K562 (cell line): ENCODE measurements around the gene RGPD8. TPM values are rescaled to one million over a fixed set of nuclear protein-coding genes. Genes with fewer than 3 reads are reported as not detected.

Experiments
- CBFB ChIP-seq: sonication (generic); formaldehyde crosslinking; IDR thresholded peaks from 2 replicates; pipeline ENCODE4 v1.4.0; 2020; ENCODE audit warnings: mild to moderate bottlenecking, missing genetic modification reagents
- DNMT1 ChIP-seq: fragments of 450-650 bp; IDR thresholded peaks from 2 replicates; pipeline ENCODE4 v1.6.1; 2016; ENCODE audit warnings: antibody characterized with exemption, mild to moderate bottlenecking
- E2F6 ChIP-seq, 2 experiments: IDR thresholded peaks; 2 replicates each; pipeline ENCODE4 v1.6.1; 2011; ENCODE audit warnings: borderline replicate concordance in 1 of 2, control low read depth in 1 of 2, low read depth in 1 of 2, low read length in 1 of 2, mild to moderate bottlenecking in 1 of 2, mixed read lengths in 1 of 2, moderate library complexity in 1 of 2; ENCODE audit not compliant: insufficient read depth in 1 of 2, insufficient read length in 1 of 2, poor library complexity in 1 of 2, severe bottlenecking in 1 of 2; ENCODE audit errors: extremely low read depth in 1 of 2
- EWSR1 ChIP-seq: fragments of 450-650 bp; IDR thresholded peaks from 2 replicates; pipeline ENCODE4 v1.6.1; 2018; ENCODE audit warnings: borderline replicate concordance, mild to moderate bottlenecking, low read depth, moderate library complexity; ENCODE audit not compliant: partially characterized antibody
- FIP1L1 ChIP-seq: fragments of 200-400 bp; formaldehyde crosslinking; IDR thresholded peaks from 2 replicates; pipeline ENCODE4 v1.6.1; 2018; ENCODE audit warnings: mild to moderate bottlenecking, low read depth, low read length; ENCODE audit not compliant: poor library complexity, severe bottlenecking
- FOXK2 ChIP-seq, 2 experiments: fragments of 450-650 bp; IDR thresholded peaks in 1 of 2; conservative IDR thresholded peaks in 1 of 2; 2 replicates each; pipeline ENCODE4 v1.6.1; 2016; ENCODE audit warnings: low read depth in 2 of 2, mild to moderate bottlenecking in 1 of 2
- GTF2F1 ChIP-seq: IDR thresholded peaks from 2 replicates; pipeline ENCODE4 v1.6.1; 2011; ENCODE audit warnings: low read depth, low read length, improper control_type of control experiment
- ID3 ChIP-seq, 2 experiments: fragments of 250-450 bp in 1 of 2; fragments of 450-650 bp in 1 of 2; sonication (Bioruptor Pico) in 1 of 2; IDR thresholded peaks; 2 replicates each; pipeline versions ENCODE4 v1.6.1 to v1.8.0; 2016 to 2021; ENCODE audit warnings: mild to moderate bottlenecking in 2 of 2, moderate library complexity in 2 of 2, missing compliant biosample characterization in 1 of 2, missing genetic modification characterization in 1 of 2
- LCOR ChIP-seq: sonication (generic); formaldehyde crosslinking; IDR thresholded peaks from 2 replicates; pipeline ENCODE4 v1.8.0; 2022; ENCODE audit warnings: mild to moderate bottlenecking, missing genetic modification reagents
- MBD1 ChIP-seq: fragments of 250-450 bp; sonication (Bioruptor Pico); IDR thresholded peaks from 2 replicates; pipeline ENCODE4 v1.8.0; 2022; ENCODE audit warnings: inconsistent platforms
- STAT5A ChIP-seq: IDR thresholded peaks from 2 replicates; pipeline ENCODE4 v1.6.1; 2012; ENCODE audit warnings: low read length, inconsistent platforms, borderline replicate concordance
- TARDBP ChIP-seq: fragments of 450-650 bp; IDR thresholded peaks from 2 replicates; pipeline ENCODE4 v1.6.1; 2016
- TRIM28 ChIP-seq: fragments of 450-650 bp; IDR thresholded peaks from 2 replicates; pipeline ENCODE4 v1.6.1; 2017
- ZBTB40 ChIP-seq, 2 experiments: fragments of 450-650 bp in 1 of 2; sonication (generic) in 1 of 2; formaldehyde crosslinking in 1 of 2; IDR thresholded peaks; 2 replicates each; pipeline versions ENCODE4 v1.7.1 to v1.9.0; 2016 to 2022; ENCODE audit warnings: inconsistent platforms in 1 of 2, mild to moderate bottlenecking in 1 of 2, missing genetic modification reagents in 1 of 2
- ZNF408 ChIP-seq: fragments of 250-450 bp; sonication (Bioruptor Pico); IDR thresholded peaks from 2 replicates; pipeline ENCODE4 v1.4.0; 2020; ENCODE audit warnings: low read depth, mild to moderate bottlenecking, moderate library complexity
- polyA plus RNA-seq, 8 experiments: library from polyadenylated mRNA; depleted of rRNA in 4 of 8; stranded (reverse) in 5 of 8; unstranded in 3 of 8; fragments of >200 nt; fragmentation: Nextera tagmentation in 2 of 8; fragmentation: Illumina TruSeq in 1 of 8; extraction: Ambion mirVana in 2 of 8; extraction: Trizol in 1 of 8; gene quantifications; 2 replicates each; pipeline versions ENCODE4 v1.2.1 to v1.2.3, GENCODE V29; 2011 to 2014; ENCODE audit warnings: inconsistent platforms in 1 of 8, missing spikeins in 1 of 8
- total RNA-seq, 7 experiments: library from RNA; depleted of rRNA in 6 of 7; stranded (reverse); fragments of >200 nt in 6 of 7; fragmentation: Illumina TruSeq in 2 of 7; extraction: Trizol in 2 of 7; gene quantifications; 2 replicates each; pipeline versions ENCODE4 v1.2.1 to v1.2.3, GENCODE V29; 2011 to 2021; ENCODE audit warnings: low replicate concordance in 1 of 7

The RGPD8 gene
- total and polyA plus RNA-seq, 9 of the 15 experiments (the other 6 are each of a cell fraction or from before 2014, with no cell fraction given): 0.03 to 0.47 (median 0.12) TPM; not detected in 1

- peak; percentile 35; the same call in 1 of the 2 replicates for TF ChIP-seq STAT5A
- no peak for TF ChIP-seq ID3 (CRISPR knock-in tag; IDR thresholded peaks at IDR 0.05)
- no peak for TF ChIP-seq ID3 (tag; IDR thresholded peaks at IDR 0.05)
- TF ChIP-seq TRIM28: no peak
- no peak for TF ChIP-seq EWSR1
- TF ChIP-seq ZNF408 (CRISPR knock-in tag): no peak
- peak in 1 of 2 experiments; percentile 83 for TF ChIP-seq E2F6 (IDR thresholded peaks at IDR 0.05; ENCODE audit: borderline replicate concordance in 1 of 2, extremely low read depth in 1 of 2, insufficient read depth in 1 of 2, insufficient read length in 1 of 2, low read depth in 1 of 2, low read length in 1 of 2, poor library complexity in 1 of 2, severe bottlenecking in 1 of 2)
- no peak for TF ChIP-seq FIP1L1
- no peak for TF ChIP-seq DNMT1
- TF ChIP-seq FOXK2 (conservative IDR thresholded peaks at IDR 0.05 in 1 of 2, IDR thresholded peaks at IDR 0.05 in 1 of 2; ENCODE audit: low read depth in 2 of 2): no peak
- peak; percentile 90; the same call in 1 of the 2 replicates for TF ChIP-seq TARDBP
- TF ChIP-seq CBFB (CRISPR knock-in tag): peak; percentile 38; the same call in 1 of the 2 replicates
- peak; percentile 72 for TF ChIP-seq ZBTB40 (IDR thresholded peaks at IDR 0.05)
- no peak for TF ChIP-seq ZBTB40 (CRISPR knock-in tag; IDR thresholded peaks at IDR 0.05)
- no peak for TF ChIP-seq GTF2F1
- TF ChIP-seq LCOR (CRISPR knock-in tag): peak; percentile 82
- TF ChIP-seq MBD1: no peak
These were observed 47.6 kb upstream of the RGPD8 start (continued) for GRCh38 chr2:112481050-112481527.
